T47D (cell line): ENCODE data around the gene SLC9A4.
"Not testable (repeated sequence)": the region's sequence is repeated elsewhere in the genome, so short reads cannot be mapped to it uniquely, and the experiment has no call there.

Experiments used
- DNase-seq, 2 experiments: peaks; one replicate each; pipeline versions ENCODE4 v3.0.0 to v3.0.0-alpha.2; 2011 to 2012; ENCODE audit warnings: low read depth in 1 of 2, low spot score in 1 of 2
- JUND ChIP-seq: IDR thresholded peaks from 2 replicates; pipeline ENCODE4 v1.6.1; 2012; ENCODE audit warnings: low read depth
- in situ Hi-C: cut with HindIII; loops from 2 replicates; pipeline ENCODE4 v1.10.0; 2016; ENCODE audit warnings: low sequenced_read_pairs, low pct_unique_long_range_greater_than_20kb

Gene SLC9A4

GRCh38 chr2:102550151-102550550 lies 77.1 kb downstream of the SLC9A4 start:
- no peak for DNase-seq
- no peak for TF ChIP-seq JUND
- in situ Hi-C loops: no loop called here

- no peak for TF ChIP-seq JUND
- DNase-seq: no peak
- in situ Hi-C loops: no loop called here
Measured at GRCh38 chr2:102551329-102552096, 78.5 kb downstream of the SLC9A4 start.

- DNase-seq: no peak
- no peak for TF ChIP-seq JUND
- in situ Hi-C loops: no loop called here
Measured at GRCh38 chr2:102553601-102554000, 80.6 kb downstream of the SLC9A4 start.

- TF ChIP-seq JUND: no peak
- in situ Hi-C loops: no loop called here
- DNase-seq: no peak
Measured at GRCh38 chr2:102558463-102558862, 85.4 kb downstream of the SLC9A4 start.

- in situ Hi-C loops, DNase-seq: not testable (repeated sequence)
Measured at GRCh38 chr2:102562542-102562941, 89.5 kb downstream of the SLC9A4 start.

GRCh38 chr2:102575888-102576287 lies 102.9 kb downstream of the SLC9A4 start:
- in situ Hi-C loops: no loop called here
- DNase-seq: no peak
- no peak for TF ChIP-seq JUND

GRCh38 chr2:102578376-102578775 lies 105.3 kb downstream of the SLC9A4 start:
- in situ Hi-C loops: no loop called here
- no peak for DNase-seq
- no peak for TF ChIP-seq JUND

GRCh38 chr2:102581911-102582310 lies 108.9 kb downstream of the SLC9A4 start:
- in situ Hi-C loops: no loop called here
- no peak for TF ChIP-seq JUND
- DNase-seq: no peak

GRCh38 chr2:102582845-102583244 lies 109.8 kb downstream of the SLC9A4 start:
- in situ Hi-C loops: no loop called here
- no peak for DNase-seq
- TF ChIP-seq JUND: no peak
